Endothelial cell of umbilical vein (primary cell): Measurements from ENCODE around the gene SKOR1.

Experiments used
- EZH2 ChIP-seq: IDR thresholded peaks from 2 replicates; pipeline ENCODE4 v1.6.1; 2012; ENCODE audit warnings: borderline replicate concordance, low read depth, mild to moderate bottlenecking, moderate library complexity, low read length, inconsistent platforms; ENCODE audit not compliant: severe bottlenecking
- FOS ChIP-seq: IDR thresholded peaks from 2 replicates; pipeline ENCODE4 v1.6.1; 2011; ENCODE audit warnings: mild to moderate bottlenecking, low read length, moderate library complexity, borderline replicate concordance; ENCODE audit not compliant: insufficient read depth
- MYC ChIP-seq: IDR thresholded peaks from one replicate; pipeline ENCODE4 v1.6.1; 2011; ENCODE audit warnings: mild to moderate bottlenecking, low read depth, low read length
- POLR2A ChIP-seq: IDR thresholded peaks from 2 replicates; pipeline ENCODE4 v1.6.1; 2012; ENCODE audit warnings: low read depth, mild to moderate bottlenecking, control low read depth, low read length
- POLR2AphosphoS5 ChIP-seq: IDR thresholded peaks from 2 replicates; pipeline ENCODE4 v1.6.1; 2012; ENCODE audit warnings: low read depth, mild to moderate bottlenecking, control low read depth, low read length, moderate library complexity; ENCODE audit not compliant: insufficient read depth
- TF ChIP-seq, protein P1 (sequence below), 2 donors: IDR thresholded peaks; 1 replicate in 1 of 2; 2 replicates in 1 of 2; pipeline ENCODE4 v1.5.1; 2011; ENCODE audit warnings: low read length in 2 of 2, mild to moderate bottlenecking in 2 of 2, moderate library complexity in 2 of 2, control low read depth in 1 of 2, inconsistent platforms in 1 of 2, low read depth in 1 of 2; ENCODE audit not compliant: insufficient read depth in 1 of 2; ENCODE audit errors: extremely low read depth in 1 of 2
- TF ChIP-seq, protein P2 (sequence below): IDR thresholded peaks from 2 replicates; pipeline ENCODE4 v1.6.1; 2011; ENCODE audit not compliant: insufficient read depth, insufficient read length

DNA sequence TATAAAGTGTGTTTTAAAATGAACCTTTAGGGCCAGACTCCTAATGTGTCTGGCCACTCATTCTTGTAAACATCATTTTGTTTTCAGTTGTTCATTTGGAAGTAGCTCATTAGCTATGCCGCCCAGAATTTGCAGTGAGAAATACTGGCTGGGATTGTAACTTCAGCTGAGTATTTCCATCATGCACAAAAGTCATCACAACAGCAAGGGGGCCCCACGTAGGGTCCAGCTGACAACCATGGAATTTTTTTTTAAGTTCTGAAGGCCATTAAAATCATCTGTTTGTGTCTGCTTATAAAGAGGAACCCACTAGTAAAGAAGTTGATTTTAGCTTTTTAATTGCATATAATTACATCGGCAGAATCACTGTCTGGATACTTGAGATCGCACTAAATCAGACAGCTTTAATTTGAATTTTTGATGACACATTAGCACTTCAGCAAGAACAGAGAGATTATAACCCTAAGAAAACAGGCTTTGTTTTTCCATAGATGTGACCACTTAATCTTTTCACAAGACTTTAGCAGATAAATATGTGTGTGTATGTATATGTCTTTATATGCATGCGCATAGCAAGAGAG is 46.3 kb upstream of the SKOR1 start:
- TF ChIP-seq POLR2A (no peak), POLR2AphosphoS5 (no peak), MYC (no peak), EZH2 (no peak), FOS (no peak)
- TF ChIP-seq, protein P1, sequence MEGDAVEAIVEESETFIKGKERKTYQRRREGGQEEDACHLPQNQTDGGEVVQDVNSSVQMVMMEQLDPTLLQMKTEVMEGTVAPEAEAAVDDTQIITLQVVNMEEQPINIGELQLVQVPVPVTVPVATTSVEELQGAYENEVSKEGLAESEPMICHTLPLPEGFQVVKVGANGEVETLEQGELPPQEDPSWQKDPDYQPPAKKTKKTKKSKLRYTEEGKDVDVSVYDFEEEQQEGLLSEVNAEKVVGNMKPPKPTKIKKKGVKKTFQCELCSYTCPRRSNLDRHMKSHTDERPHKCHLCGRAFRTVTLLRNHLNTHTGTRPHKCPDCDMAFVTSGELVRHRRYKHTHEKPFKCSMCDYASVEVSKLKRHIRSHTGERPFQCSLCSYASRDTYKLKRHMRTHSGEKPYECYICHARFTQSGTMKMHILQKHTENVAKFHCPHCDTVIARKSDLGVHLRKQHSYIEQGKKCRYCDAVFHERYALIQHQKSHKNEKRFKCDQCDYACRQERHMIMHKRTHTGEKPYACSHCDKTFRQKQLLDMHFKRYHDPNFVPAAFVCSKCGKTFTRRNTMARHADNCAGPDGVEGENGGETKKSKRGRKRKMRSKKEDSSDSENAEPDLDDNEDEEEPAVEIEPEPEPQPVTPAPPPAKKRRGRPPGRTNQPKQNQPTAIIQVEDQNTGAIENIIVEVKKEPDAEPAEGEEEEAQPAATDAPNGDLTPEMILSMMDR (IDR thresholded peaks at IDR 0.05; ENCODE audit: extremely low read depth in 1 of 2, insufficient read depth in 1 of 2, low read depth in 1 of 2, low read length in 2 of 2) = no peak
- TF ChIP-seq, protein P2, sequence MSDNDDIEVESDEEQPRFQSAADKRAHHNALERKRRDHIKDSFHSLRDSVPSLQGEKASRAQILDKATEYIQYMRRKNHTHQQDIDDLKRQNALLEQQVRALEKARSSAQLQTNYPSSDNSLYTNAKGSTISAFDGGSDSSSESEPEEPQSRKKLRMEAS = no peak
